ENCODE measurements around the gene MYO1D.

The MYO1D gene

DNA sequence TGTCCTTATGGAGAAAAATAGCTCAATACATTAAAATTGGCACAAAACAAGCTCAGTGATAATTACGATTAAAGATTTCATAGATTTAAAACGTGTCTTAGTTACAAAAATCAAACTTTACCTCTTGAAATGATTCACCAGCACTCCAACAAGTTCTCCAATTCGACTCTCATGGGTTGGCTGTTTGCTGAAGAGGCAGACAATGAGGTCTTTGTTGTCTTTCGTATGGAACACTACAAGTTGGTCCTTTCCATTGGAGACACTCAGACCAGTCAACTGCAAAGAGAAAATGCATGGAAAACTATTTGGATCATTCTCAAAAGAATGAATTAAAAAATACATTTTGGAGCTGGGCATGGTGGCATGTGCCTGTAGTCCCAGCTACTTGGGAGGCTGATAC is 272.0 kb downstream of the MYO1D start:
- Histone ChIP-seq H3K4me3 (ENCODE audit: low read length) (no peak overlapping the region), H3K4me2 (ENCODE audit: low read length) (no peak overlapping the region), H3K27ac (ENCODE audit: low read length) (no peak overlapping the region), H3K9me3 (ENCODE audit: insufficient read depth, low read length) (no peaks in the 10 kb centered on the region), H3K4me1 (ENCODE audit: low read length) (peaks cover 8% of the 10 kb centered on the region), H3K9ac (ENCODE audit: low read length) (no peak overlapping the region), H4K20me1 (ENCODE audit: insufficient read depth, low read length) (no peaks in the 10 kb centered on the region), H3K36me3 (replicated peaks; ENCODE audit: low read depth, low read length) (peaks cover 25% of the 10 kb centered on the region), H3K27me3 (ENCODE audit: low read depth, low read length) (no peaks in the 10 kb centered on the region), H2AFZ (ENCODE audit: low read depth, low read length) (no peak overlapping the region), H3K79me2 (ENCODE audit: low read length) (no peaks in the 10 kb centered on the region)
- TF ChIP-seq EZH2phosphoT487 (IDR thresholded peaks at IDR 0.05; ENCODE audit: low read depth) (no peak), CTCF (IDR thresholded peaks at IDR 0.05; ENCODE audit: low read depth, low read length) (no peak)

DNA sequence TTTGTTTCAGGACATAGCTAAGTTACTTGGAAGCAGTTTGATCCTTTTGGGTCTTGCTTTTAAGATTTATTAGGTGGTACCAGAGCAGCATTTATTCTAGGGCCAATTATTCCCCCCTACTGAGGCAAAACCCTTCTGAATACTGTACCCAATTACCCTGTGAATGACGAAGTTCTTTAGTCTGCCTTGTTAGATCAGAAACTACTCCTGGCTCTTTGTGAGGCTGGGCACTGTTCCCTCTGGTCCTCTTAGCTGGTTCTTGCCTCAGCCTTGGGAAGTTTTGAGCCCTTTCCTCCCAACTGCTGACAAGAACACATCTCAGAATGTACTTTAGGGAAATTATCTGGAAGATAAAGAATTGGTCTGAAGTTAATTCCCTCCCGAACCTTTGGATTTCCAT is 274.5 kb downstream of the MYO1D start:
- TF ChIP-seq EZH2phosphoT487 (IDR thresholded peaks at IDR 0.05; ENCODE audit: low read depth), result no peak
- no peak for TF ChIP-seq CTCF (IDR thresholded peaks at IDR 0.05; ENCODE audit: low read depth, low read length)
- no peak overlapping the region for H3K4me3 ChIP-seq (ENCODE audit: low read length)
- H3K4me2 ChIP-seq (ENCODE audit: low read length), result no peak overlapping the region
- peaks cover 26% of the 10 kb centered on the region for H3K36me3 ChIP-seq (replicated peaks; ENCODE audit: low read depth, low read length)
- H3K27ac ChIP-seq (ENCODE audit: low read length), result no peak overlapping the region
- no peaks in the 10 kb centered on the region for H3K9me3 ChIP-seq (ENCODE audit: insufficient read depth, low read length)
- no peaks in the 10 kb centered on the region for H3K27me3 ChIP-seq (ENCODE audit: low read depth, low read length)
- H3K79me2 ChIP-seq (ENCODE audit: low read length), result no peaks in the 10 kb centered on the region
- no peak overlapping the region for H2AFZ ChIP-seq (ENCODE audit: low read depth, low read length)
- H3K4me1 ChIP-seq (ENCODE audit: low read length), result no peaks in the 10 kb centered on the region
- no peak overlapping the region for H3K9ac ChIP-seq (ENCODE audit: low read length)
- H4K20me1 ChIP-seq (ENCODE audit: insufficient read depth, low read length), result no peaks in the 10 kb centered on the region

DNA sequence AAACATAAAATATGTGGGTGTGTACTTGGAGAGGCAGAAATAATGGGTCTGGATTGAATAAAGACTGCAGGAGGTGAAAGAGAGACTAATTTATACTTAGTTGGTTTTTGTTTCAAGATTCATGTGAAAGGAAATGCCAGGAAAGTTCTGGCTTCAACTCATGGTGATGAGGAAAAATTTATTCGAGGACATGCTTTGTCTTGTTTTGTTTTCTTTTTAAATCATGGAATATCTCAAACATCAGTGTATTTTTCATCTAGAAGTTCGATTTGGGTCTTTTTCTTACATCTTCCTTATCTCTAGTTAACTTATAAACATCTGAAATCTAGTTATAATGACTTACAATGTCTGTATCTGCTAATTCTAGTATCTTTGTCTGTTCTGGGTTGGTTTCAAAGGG is 275.1 kb downstream of the MYO1D start:
- no peaks in the 10 kb centered on the region for H3K4me1 ChIP-seq (ENCODE audit: low read length)
- no peak overlapping the region for H3K27ac ChIP-seq (ENCODE audit: low read length)
- no peak overlapping the region for H3K9ac ChIP-seq (ENCODE audit: low read length)

DNA sequence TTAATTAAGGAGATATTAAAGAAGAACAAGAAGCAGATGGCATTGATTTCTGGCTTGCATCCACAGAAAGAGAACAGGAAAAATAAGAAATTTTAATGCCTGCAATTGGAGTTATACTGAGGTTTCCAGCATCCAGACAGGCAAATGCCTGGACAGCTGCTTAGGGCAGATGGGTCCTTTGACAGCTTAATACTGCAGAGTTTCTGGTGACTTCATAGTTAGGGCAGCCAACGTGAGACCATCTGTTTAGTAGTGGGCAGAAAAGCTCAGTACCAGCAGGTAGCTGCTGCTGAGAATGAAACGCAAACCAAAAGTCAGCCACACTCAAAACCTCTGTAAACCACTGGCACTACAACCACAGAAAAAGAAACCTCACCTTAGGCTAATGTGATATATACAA is 280.3 kb downstream of the MYO1D start:
- H2AFZ ChIP-seq (ENCODE audit: low read depth, low read length), result no peak overlapping the region
- no peaks in the 10 kb centered on the region for H3K79me2 ChIP-seq (ENCODE audit: low read length)
- no peak overlapping the region for H3K4me2 ChIP-seq (ENCODE audit: low read length)

More for the DNA sequence above, 275.1 kb downstream of the MYO1D start:
- no peaks in the 10 kb centered on the region for H3K27me3 ChIP-seq (ENCODE audit: low read depth, low read length)
- no peak overlapping the region for H3K4me3 ChIP-seq (ENCODE audit: low read length)
- peaks cover 26% of the 10 kb centered on the region for H3K36me3 ChIP-seq (replicated peaks; ENCODE audit: low read depth, low read length)
- no peaks in the 10 kb centered on the region for H3K79me2 ChIP-seq (ENCODE audit: low read length)
- H4K20me1 ChIP-seq (ENCODE audit: insufficient read depth, low read length), result no peaks in the 10 kb centered on the region
- no peak overlapping the region for H3K4me2 ChIP-seq (ENCODE audit: low read length)
- TF ChIP-seq EZH2phosphoT487 (IDR thresholded peaks at IDR 0.05; ENCODE audit: low read depth), result no peak
- no peak for TF ChIP-seq CTCF (IDR thresholded peaks at IDR 0.05; ENCODE audit: low read depth, low read length)
- no peak overlapping the region for H2AFZ ChIP-seq (ENCODE audit: low read depth, low read length)
- no peaks in the 10 kb centered on the region for H3K9me3 ChIP-seq (ENCODE audit: insufficient read depth, low read length)

GRCh38 chr17:32596206-32596605 is 280.7 kb downstream of the MYO1D start:
- H3K9ac ChIP-seq (ENCODE audit: low read length), result no peak overlapping the region
- H3K27ac ChIP-seq (ENCODE audit: low read length), result no peak overlapping the region
- no peak overlapping the region for H3K4me3 ChIP-seq (ENCODE audit: low read length)
- H2AFZ ChIP-seq (ENCODE audit: low read depth, low read length), result no peak overlapping the region
- H3K27me3 ChIP-seq (ENCODE audit: low read depth, low read length), result no peaks in the 10 kb centered on the region
- no peaks in the 10 kb centered on the region for H3K79me2 ChIP-seq (ENCODE audit: low read length)
- H3K4me2 ChIP-seq (ENCODE audit: low read length), result no peak overlapping the region
- TF ChIP-seq CTCF (IDR thresholded peaks at IDR 0.05; ENCODE audit: low read depth, low read length) (no peak), EZH2phosphoT487 (IDR thresholded peaks at IDR 0.05; ENCODE audit: low read depth) (no peak)
- H3K4me1 ChIP-seq (ENCODE audit: low read length), result peaks cover 11% of the 10 kb centered on the region
- H4K20me1 ChIP-seq (ENCODE audit: insufficient read depth, low read length), result no peaks in the 10 kb centered on the region
- H3K9me3 ChIP-seq (ENCODE audit: insufficient read depth, low read length), result no peaks in the 10 kb centered on the region
- H3K36me3 ChIP-seq (replicated peaks; ENCODE audit: low read depth, low read length), result peaks cover 7% of the 10 kb centered on the region

More for the DNA sequence above, 280.3 kb downstream of the MYO1D start:
- Histone ChIP-seq H3K4me1 (ENCODE audit: low read length) (peaks cover 11% of the 10 kb centered on the region), H3K36me3 (replicated peaks; ENCODE audit: low read depth, low read length) (peaks cover 7% of the 10 kb centered on the region), H3K27ac (ENCODE audit: low read length) (no peak overlapping the region), H4K20me1 (ENCODE audit: insufficient read depth, low read length) (no peaks in the 10 kb centered on the region), H3K4me3 (ENCODE audit: low read length) (no peak overlapping the region), H3K9ac (ENCODE audit: low read length) (no peak overlapping the region), H3K9me3 (ENCODE audit: insufficient read depth, low read length) (no peaks in the 10 kb centered on the region), H3K27me3 (ENCODE audit: low read depth, low read length) (no peaks in the 10 kb centered on the region)
- no peak for TF ChIP-seq EZH2phosphoT487 (IDR thresholded peaks at IDR 0.05; ENCODE audit: low read depth)

Data from OCI-LY3 (cell line).